ENCODE data around the gene EXOC3L2.

The EXOC3L2 gene

DNA sequence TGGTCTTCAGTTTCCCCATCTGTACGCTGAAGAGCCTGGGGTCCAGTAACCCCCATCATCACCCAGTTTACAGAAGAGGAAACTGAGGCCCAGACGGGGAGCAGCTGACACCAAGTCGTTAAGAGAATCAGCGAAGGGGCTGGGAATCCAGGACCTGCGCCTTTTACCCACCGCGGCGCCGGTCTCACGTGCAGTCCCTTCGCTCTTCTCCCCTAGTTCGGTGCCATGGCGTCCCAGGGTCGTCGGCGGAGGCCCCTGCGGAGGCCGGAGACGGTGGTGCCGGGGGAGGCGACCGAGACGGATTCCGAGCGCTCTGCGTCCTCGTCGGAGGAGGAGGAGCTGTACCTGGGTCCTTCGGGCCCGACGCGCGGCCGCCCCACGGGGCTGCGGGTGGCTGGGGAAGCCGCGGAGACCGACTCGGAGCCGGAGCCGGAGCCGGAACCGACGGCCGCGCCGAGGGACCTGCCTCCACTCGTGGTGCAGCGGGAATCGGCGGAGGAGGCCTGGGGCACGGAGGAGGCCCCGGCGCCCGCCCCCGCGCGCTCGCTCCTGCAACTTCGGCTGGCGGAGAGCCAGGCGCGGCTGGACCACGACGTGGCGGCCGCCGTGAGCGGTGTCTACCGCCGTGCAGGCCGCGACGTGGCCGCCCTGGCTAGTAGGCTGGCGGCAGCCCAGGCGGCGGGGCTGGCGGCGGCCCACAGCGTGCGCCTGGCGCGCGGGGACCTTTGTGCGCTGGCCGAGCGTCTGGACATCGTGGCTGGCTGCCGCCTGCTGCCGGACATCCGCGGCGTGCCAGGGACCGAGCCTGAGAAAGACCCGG lies 65.9 kb downstream of the EXOC3L2 start:
- peak; percentile 30 for DNase-seq

- peak; percentile 100 for DNase-seq
Observed at GRCh38 chr19:45178262-45179071, 66.7 kb downstream of the EXOC3L2 start, which contains the start of gene BLOC1S3. BLOC1S3 (plus strand) TSS chr19:45178784; CDS start chr19:45179297, 513 bp downstream.

DNA sequence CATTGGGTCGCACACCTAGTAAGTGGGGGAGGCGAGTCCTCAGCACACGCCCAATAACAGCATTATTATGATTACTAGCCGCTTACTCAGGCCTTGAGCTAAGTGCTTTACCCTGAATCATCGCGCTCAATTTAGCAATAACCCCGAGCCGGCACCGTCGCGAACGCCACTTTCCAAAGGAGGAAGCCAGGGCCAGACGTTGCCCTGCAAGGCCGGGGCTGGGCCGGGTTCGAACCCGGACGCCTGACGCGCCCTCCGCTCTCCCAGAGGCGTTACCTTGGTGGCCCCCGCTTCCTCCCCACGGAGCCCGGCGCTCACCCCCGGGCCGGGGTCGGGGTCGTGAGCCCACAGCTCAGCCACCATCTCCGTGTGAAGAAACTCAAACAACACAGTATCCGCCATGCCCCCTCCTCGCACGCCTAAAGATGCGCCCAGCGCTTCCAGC lies 67.4 kb downstream of the EXOC3L2 start, which contains the start of gene TRAPPC6A:
Gene TRAPPC6A (minus strand): TSS at position 421 of the 445 bp plus-strand sequence. CDS start 19 bp downstream, at position 402.
- peak; percentile 29 for DNase-seq

DNA sequence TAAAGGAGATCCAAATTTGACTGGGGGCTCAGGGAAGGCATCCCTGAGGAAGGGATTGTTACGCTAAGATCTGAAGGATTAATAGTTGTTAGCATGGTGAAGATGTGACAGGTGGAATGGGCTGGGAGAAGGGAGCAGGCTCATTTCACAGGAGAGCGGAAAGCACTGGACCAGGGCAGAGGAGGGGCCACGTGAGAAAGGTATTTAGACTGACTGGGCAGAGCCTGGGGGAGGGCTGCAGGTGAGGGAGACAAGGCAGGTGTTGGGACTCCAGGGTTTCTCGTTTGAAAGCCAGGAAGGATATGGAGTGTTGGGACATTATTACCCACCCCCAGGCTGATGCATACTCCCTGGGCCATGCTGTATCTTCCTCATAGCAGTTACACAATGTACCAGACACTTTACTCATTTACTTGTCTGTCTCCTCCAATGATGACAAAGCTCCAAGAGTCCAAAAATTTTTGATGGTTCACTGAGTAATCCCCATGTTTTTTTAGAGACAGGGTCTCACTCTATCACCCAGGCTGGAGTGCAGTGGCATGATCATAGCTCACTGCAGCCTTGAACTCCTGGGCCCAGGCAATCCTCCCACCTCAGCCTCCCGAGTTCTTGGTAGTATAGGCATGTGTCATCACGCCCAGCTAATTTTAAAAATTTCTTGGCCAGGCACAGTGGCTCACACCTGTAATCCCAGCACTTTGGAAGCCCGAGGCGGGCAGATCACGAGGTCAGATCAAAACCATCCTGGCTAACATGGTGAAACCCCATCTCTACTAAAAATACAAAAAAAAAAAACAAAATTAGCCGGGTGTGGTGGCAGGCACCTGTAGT lies 69.5 kb downstream of the EXOC3L2 start:
- no peak for DNase-seq

DNA sequence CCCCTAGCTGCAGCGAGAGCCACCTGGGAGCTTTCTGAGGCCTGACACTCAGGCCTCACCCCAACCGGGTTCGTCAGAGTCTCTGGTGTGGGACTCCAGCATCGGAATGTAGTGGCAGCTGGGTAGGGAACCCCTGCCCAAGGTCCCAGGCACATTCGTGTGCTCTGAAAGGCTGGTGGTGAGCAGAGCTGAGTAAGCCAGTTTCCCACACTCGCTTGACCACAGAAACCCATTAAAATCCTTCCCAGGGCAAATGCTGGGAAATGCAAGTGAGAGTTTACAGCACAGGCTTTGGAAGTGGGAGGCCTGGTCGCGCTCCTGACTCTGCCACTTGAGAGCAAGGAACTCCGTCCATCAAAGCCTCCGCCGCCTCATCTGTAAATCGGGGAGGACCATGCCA lies 71.4 kb downstream of the EXOC3L2 start:
- DNase-seq = no peak

DNA sequence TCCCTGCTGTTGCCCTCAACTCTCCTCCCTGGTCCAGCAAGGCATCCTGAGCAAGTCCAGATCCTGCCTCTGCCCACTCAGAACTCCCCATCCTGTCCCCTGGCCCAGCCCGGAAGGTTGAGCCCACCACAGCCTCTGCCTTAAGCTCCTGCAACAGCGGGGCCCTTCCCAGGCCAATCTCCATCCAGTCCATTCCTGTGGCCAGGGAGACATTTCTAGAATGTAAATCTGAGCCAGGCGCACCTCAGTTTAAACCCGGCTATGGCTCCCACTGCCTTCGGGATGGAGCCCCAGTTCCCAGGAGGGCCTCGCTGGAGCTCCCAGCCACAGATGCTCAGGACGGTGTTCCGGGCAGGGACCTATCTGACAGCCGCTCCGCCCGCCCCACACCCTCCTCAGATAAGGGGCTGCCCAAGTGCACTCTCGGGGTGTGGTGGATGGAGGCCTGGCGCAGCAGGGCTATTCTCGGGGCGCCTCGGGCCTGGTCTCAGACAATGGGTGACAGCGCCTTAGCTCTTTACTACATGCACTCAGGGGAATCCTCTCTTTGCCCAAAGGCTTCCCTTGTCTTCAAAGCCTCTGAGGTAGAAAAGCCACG lies 72.5 kb downstream of the EXOC3L2 start:
- no peak for DNase-seq

DNA sequence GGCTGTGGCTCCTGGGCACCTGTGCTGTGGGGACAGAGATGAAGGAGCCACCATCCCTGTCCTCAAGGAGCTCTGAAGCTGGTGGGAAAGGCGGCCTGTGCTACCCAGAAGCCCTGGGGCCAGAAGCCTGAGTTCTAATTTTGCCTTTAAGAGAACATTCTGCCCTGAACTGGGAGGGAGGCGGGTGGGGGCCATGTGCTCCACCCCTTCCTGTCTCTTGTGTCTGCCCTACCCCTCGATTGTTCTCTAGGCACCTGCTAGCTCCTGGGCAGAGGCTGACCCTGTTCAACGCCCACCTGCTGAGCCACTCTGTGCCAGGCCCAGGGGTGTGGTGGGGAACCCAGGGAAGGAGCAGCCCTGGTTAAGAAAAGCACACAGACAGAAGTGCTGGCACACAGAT lies 73.0 kb downstream of the EXOC3L2 start:
- DNase-seq = no peak

GRCh38 chr19:45171211-45171623 lies 74.0 kb downstream of the EXOC3L2 start:
- DNase-seq = no peak

DNA sequence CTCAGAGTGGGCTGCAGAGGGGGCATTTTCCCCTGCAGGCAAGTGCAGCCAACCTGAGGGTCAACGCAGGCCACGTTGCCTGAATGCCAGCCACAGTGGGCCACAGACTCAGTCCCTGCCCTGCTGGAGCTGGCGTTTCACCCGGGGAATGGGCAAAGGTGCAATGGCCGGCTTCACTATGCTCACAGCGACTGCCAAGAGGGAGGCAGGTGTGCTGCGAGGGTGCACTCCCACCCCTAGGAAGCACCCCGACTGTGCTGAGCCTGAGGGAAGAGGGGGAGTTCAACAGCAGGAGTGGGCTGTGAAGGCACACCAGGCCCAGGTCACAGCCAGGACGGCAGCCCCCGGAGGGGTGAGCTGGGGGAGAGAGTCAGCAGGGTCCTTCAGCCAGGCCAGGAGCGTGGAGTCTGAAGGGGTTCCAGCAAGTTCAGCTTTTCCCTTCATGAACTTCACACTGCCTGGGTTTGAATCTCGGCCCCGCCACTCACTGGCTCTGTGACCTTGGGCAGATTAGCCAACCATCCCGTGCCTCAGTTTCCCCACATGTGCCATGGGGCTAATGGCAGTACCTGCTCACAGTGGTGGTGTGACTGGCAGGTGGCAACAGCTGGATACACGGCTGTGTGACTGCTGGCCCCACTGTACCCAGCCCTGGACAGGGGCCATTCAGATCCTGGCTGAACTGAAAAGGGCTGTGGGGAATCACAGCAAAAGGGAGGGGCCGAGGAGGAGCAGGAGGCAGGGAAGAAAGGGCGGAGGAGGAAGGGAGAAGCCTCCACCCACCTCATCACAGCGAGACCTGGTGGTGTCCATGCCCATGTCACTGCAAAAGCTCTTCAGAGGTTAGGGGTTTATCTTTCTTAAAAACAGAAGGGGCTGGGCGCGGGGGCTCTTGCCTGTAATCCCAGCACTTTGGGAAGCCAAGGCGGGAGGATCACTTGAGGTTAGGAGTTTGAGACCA lies 74.8 kb downstream of the EXOC3L2 start:
- DNase-seq = no peak

GRCh38 chr19:45169602-45170001 lies 75.6 kb downstream of the EXOC3L2 start:
- no peak for DNase-seq

DNA sequence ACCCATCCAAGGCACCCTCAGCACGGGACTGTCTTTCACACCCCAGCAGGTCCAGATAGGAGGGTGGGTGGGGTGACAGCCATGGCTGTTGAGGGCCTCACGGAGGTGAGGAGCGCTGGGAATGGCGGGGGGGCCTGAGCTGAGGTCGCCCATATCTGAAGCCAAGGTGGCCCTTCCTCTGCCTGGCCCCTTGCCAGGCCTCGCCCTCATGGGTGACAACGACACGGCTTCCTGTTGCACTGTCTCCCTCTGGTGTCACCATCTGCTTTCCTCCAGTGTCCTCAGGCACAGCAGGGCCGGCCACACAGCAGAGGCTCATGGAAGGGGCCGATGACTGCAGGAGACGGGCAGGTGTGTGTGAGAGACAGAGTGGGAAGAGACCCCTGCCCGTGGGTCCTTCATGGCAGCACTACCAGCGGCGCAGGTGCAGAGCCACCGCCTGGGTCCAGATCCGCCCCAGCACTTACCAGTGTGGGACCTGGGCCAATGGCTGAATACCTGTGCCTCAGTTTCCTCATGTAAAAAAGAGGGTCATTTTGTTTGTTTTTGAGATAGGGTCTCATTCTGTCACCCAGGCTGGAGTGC lies 76.3 kb downstream of the EXOC3L2 start:
- DNase-seq = no peak

GRCh38 chr19:45166723-45167252 lies 78.4 kb downstream of the EXOC3L2 start:
- DNase-seq = no peak

DNA sequence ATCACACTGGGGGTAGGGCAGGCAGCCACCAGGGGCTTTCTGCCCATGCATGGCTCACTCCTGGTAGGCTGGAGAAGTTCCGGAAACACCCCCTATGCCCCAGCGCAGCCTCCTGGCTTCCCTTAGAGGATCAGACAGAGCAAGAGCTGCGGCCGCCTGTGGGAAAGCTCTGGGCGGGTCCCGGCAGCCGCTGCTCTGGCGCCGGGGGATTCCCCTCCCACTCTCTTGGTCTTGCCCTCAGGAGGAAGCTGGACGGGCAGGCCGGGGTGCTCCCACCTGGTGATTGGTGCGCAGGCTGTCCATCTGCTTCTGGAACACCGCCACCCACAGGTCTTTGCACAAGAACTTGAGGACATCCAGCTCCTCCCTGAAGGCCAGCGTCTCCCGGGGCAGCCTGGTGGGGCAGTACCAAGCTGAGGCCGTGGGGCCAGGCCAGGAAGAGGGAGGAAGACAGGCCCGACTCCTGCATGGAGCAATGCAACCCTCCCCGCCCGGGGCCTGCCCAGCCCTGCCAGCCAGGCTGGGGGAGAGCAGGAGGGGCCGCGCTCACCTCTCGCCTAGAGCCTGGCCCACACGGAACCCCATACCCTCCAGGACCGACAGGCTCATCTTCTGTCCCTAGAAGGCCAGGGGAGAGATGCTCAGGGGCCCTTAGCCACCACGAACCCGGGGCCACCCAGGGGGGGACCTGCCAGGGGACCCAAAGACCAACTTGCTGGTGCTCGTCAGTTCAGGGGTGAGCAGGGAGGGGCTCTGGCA lies 80.5 kb downstream of the EXOC3L2 start:
- DNase-seq = peak; percentile 48

DNA sequence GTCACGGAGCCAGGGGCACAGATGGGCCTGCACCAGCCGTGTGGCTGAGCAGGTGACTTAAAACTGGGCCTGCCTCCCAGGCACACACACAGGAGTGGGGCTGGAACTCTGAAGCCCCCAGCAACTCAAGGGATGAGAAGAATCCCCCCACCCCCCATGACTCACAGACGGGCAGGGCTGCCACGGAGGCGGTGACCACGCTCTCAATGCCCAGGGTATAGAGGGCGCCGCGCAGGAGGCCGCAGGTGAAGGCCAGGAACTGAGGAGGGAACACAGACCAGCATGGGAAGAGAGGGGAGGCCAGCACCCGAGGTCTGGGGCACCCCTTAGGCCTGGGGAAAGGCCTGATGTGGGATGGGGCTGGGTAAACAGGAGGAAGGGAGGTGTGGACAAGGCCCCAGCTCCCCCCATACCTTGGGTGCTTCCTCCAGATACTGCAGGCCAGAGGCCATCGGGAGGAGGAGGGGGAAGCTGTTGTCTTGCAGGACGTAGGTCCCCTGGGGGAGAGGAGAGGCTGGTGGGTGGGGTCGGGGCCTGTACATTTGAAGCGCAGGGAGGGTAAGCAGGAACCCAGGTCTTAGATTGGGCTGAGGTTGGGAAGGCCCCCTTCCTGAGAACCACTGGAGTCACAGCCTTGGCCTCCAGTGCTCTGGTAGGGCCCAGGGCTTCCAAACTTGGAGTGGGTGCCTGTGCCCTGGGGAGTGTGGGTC lies 81.3 kb downstream of the EXOC3L2 start:
- DNase-seq = no peak

- no peak for DNase-seq
Observed at GRCh38 chr19:45163156-45163555, 82.1 kb downstream of the EXOC3L2 start.

- DNase-seq = no peak
Observed at GRCh38 chr19:45162608-45163143, 82.5 kb downstream of the EXOC3L2 start.

Measured in fibroblast of skin of scalp (primary cell).